DMS153 treated with DMSO at 0.1 percent for 48 hours (cell line): ENCODE measurements around the gene COL9A3.
A peak's percentile ranks its signal among the peaks of the same experiment; 100 is the strongest.

Source experiments
- DNase-seq: peaks from one replicate; lab custom pipeline; 2025; ENCODE audit not compliant: unreplicated experiment; lab: John Stamatoyannopoulos, UW

Gene COL9A3

DNA sequence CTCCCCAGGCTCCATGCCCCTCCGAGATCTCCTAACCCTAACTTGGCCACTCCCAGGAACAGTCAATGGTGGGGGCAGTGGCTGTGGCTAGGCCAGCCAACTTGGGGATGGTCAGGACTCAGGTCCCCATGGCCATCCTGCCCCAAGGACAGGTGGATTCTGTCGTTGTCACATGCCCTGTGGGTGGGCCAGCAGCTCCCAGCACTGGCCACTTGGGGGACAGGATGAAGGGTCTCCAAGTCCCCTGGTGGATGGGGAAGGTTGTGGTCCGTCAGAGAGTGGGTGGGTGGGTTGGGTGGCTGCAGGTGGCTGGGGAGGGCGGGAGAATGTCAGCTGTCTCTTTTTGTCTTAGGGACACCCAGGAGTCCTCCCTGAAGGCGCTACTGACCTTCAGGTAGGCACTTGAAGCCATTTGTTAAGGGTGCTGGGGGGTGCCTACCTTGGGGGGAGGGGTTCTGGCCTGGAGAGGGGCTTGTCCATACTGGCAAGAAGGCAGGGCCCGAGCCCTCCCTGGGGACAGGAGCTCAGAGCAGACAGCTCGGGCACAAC, 5.5 kb downstream of the COL9A3 start:
- DNase-seq = no peak

DNA sequence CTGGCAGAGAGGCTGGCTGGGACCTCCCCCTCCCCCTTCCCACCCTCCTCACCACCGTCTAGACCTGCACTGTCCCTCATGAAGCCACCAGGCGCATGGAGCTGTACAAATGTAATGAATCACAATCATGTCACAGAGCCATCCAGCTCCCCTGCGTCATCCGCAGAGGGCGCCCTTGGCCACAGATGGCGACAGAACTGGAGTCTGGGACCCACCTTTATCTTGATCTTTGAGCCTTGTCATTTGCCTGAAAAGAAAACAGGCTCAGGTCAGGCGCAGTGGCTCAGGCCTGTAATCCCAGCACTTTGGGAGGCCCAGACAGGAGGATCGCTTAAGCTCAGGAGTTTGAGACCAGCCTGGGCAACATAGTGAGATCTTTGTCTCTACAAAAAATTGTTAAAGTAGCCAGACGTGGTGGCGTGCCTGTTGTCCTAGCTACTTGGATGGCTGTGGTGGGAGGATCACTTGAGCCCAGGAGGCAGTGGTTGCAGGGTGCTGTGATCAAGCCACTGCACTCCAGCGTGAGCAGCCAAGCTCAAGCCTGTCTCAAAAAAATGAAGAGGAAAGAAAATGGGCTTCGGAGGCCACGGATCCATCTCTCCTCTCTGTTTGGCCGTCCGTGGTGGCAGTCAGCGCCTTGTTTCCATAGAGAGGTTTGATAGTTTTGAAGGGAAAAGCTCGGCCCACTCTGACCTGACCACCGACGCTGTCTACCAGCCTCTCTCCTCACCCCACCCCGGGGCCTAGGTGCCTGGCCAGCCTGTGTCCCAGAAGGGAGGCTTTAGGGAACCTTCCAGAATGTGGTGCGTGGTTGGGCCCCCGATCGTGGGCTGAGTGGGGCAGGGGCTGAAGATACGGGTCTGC, 6.2 kb downstream of the COL9A3 start:
- peak; percentile 28 for DNase-seq

DNA sequence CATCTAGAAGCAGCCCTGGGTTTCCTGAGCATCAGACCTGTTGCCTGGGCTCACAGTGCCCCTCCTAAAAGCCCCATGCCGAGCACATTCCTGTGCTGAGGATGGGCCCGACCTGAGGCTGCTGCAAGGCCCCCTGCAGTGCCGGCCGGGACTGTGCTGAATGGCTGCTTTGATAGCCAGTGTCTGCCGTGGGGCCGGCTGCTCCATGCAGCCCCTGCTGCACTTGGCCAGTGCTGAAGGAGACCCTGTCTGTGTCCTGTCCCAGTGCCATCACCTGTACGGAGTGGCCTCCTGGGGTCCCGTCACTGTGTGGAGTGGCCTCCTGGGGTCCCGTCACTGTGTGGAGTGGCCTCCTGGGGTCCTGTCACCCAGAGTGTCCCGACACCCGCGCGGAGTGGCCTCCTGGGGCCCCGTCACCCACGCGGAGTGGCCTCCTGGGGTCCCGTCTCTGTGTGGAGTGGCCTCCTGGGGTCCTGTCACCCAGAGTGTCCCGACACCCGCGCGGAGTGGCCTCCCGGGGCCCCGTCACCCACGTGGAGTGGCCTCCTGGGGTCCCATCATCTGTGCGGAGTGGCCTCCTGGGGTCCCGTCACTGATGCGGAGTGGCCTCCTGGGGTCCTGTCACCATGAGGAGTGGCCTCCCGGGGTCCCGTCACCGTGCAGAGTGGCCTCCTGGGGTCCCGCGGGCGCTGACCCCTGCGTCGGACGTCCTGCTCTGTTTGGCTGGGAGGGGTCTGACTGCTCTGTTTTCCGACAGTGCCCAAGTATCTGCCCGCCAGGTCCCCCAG, 7.0 kb downstream of the COL9A3 start:
- no peak for DNase-seq

DNA sequence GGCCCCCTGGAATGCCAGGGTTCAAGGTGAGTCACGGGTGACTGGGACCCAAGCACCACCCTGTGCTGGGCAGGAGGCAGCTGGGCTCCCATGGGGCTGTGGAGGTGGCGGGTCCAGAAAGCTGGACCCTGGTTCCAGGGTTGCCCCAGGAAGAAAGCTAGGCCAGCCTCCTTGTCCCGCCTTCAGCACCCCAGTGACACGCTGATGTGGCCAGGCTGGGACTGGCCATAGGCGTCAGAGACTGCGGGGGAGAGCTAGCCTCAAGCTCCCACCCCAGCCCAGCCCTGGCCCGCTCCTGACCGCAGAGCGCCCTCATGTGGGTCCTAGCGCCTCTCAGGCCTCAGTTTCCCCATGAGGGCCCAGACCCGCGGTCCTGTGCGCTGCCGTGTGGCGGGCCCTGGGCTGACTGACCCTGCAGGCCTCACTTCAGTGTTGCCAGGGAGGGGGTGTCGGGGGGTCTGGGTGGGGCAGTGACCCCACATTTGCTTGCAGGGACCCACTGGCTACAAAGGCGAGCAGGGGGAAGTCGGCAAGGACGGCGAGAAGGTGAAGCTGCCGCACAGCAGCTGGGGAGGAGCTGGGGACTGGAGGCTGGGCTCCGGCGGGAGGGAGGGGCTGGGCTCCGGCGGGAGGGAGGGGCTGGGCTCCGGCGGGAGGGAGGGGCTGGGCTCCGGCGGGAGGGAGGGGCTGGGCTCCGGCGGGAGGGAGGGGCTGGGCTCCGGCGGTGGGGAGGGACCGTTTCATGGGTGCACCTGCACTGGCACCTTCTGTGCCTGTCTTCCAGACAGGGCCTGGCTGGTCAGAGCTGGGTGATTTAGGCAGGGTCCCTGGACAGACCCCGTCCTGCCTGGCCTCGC, 7.9 kb downstream of the COL9A3 start:
- peak; percentile 29 for DNase-seq

DNA sequence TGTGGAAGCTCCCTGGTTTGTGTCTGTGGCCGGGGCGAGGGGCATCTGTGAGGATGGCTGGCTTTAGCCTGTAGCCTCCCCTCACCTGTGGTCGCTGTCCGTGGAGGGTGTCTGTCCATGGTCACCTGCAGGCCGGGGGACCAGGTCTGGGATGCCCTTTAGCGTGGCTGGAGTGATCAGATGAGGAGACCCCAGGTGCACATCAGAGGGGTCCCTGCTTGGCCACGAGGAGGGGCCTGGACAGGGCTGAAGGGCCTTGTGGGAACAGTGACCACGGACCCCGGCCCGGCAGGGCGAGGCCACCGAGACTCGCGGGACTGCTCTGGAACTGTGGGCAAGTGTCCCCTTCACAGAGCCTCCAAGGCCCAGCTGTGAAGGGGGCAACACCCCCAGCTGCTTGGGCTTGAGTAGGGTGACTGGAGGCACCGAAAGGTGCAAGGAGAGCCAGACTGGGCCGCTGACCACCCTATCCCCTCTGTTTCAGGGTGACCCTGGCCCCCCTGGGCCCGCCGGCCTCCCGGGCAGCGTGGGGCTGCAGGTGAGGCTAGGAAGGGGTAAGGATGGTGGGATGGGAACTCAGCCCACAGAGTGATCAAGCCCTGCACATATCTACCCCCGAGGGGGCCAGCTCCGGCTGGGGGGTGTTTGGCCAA, 8.6 kb downstream of the COL9A3 start:
- DNase-seq = no peak

DNA sequence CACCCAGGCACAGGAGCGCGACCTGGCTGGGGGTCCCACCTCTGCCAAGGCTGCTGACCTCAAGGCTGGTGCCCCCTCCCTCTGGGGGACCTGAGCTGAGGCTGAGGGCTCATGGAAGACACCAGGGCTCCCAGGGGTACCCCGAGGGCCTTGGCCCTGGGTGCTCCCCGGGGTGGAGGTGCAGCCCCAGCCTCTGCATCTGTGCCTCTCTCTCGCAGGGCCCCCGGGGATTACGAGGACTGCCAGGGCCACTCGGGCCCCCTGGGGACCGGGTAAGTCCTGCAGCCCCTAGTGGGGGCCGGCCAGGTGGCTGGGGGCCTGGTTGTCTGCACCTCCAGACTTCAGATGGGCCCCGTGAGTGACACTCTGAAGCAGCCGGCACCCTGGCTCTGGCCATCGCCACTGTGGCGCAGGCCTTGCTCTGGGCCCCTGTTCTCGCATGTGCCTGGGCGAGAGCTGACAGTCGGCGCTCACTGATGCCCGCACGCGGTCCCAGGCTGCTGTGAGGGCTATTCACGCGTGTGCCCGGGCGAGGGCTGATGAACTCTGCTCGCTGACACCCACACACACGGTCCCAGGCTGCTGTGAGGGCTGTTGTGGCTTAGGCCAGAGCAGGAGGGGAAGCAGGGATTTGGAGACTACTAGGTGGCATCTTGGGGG, 9.3 kb downstream of the COL9A3 start:
- no peak for DNase-seq

DNA sequence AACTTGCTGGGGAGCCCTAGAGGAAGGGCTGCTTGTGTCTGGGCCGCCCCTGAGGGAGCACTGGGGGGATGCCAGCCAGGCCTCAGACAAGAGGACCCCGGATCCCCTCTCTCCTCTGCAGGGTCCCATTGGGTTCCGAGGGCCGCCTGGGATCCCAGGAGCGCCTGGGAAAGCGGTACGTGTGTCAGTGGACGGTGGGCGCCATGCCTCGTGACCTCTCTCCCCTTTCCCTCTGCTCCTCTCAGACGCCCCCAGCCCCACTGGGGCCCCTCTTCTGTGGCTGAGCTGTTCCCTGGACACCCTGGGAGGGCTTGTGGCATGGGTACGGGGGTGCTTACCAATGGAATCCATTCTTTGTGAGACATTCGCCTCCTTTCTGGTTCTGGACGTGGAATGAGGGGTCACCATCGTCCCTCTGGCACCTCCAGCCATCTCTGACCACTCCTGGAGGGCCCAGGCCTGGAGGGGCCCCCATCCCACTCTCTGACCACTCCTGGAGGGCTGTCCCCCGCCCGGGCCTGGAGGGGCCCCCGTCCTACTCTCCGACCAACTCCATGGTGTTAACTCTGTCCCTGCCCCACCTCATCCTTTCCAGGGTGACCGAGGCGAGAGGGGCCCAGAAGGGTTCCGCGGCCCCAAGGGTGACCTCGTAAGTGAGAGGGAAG, 9.9 kb downstream of the COL9A3 start:
- DNase-seq = no peak

DNA sequence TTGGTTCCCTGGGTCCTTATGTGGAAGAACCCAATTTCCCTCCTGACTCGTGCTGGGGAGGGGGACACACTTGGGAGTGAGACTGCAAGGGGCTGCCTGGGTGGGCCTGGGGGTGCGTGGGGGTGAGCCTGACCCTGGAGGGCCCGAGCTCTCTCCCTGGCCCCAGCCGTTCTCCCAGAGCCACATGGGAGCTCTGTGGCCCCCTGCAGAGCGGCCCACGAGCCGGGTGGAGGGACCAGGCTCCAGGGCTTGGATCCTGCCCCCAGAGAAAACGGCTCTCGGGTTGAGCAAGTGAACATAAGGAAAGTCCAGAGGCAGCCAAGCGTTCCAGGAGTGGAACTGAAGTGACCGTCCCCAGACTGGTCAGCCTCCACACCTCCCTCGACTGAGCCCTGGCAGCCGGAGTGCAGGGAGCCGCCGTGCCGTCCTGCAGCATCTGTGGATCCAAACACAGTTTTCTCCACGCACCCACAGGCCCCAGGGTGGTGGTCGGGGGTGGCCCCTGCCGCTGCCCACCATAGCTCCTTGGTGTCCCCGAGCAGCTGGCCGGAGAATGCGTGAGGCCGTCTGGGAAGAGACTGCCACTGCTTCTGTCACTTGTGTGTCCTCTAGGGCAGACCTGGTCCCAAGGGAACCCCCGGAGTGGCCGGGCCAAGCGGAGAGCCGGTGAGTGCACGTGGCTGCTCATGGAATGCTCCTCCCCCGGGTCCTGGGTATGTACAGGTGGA, 10.6 kb downstream of the COL9A3 start:
- DNase-seq = no peak

DNA sequence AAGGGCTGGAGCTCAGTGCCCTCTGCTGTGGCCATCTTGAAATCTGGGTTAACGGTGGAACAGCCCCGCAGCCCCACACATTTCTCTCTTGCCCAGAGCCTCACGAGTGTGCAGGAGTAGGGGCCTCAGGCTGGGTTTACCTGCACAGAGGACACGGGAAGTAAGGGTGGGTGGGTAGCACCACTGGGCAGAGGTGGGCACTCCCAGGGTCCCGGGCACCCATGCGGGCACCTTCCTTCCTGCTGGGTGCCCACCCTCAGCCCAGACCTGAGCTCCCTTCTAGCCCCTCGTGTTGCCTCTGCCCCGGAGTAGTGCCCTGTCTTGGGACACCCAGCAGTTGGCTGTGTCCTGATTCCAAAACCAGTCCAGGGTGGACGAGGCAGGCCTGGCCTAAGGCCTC, 11.2 kb downstream of the COL9A3 start:
- DNase-seq = no peak

DNA sequence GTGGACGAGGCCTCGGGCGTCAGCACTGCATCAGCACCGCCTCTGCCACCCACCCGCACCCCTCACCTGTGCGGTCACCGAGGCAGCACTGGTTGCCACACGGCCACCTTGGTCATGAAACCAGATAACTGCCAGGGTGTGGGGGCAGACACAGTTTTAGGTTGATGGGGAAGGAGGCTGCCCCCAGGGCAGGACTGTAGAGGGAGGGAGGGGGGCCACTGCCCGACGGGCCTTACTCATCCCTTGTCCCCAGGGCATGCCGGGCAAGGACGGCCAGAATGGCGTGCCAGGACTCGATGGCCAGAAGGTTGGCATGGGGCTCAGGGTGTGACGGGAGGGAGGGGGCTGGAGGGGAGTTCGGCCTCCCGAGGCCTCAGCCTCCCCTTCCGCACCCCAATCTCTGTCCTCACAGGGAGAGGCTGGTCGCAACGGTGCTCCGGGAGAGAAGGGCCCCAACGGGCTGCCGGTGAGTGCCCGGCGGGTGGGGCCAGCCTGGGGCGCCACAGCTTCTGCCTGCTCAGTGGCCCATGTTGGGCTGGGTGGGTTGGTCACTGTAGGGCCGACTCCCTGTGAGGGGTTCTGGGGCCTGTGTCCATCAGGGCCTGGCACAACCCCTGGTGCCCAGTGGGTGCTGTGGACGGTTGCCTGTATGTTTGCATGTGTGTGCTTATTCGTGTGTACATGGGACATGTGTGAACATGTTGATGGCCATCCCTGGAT, 11.8 kb downstream of the COL9A3 start:
- DNase-seq = no peak

DNA sequence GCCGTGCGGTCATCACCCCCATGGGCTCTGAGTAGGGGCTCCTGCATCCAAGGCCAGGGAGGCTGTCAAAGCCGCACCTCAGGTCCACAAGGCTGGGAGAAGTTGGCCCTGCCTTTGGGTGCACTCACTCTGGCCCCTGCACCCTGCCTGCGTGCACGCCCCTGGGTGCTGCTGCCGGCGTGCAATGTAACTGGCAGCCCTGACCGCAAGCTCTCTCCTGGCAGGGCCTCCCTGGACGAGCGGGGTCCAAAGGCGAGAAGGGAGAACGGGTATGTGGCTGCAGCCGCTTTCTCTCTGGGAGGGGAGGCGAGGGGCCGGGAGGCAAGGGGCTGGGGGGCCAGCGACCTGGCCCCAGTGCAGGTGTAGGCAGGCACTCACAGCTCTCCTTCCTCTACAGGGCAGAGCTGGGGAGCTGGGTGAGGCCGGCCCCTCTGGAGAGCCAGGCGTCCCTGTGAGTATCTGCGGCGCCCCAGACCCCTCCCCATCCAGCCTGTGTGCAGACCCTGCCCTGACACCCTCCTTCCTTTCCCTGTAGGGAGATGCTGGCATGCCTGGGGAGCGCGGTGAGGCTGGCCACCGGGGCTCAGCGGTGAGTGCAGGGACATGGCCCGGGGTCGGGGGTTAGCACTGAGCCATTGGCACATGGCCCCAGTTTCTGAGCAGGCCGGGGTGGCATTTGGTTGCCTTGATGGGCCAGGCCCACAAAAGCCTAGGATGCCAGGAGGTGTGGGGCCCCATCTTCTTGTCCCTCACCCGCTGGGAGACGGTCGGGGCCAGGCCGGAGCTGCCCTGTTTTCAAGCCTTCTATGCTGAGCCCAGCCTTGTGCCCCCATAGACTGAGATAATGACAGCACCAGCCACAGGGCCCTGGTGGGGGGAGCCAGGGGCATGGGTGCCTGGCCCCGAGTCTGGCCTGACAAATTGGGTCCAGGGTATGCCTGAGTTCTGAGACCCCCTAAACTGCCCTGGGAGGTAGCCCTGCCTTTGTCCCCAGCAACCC, 12.7 kb downstream of the COL9A3 start:
- DNase-seq = no peak

DNA sequence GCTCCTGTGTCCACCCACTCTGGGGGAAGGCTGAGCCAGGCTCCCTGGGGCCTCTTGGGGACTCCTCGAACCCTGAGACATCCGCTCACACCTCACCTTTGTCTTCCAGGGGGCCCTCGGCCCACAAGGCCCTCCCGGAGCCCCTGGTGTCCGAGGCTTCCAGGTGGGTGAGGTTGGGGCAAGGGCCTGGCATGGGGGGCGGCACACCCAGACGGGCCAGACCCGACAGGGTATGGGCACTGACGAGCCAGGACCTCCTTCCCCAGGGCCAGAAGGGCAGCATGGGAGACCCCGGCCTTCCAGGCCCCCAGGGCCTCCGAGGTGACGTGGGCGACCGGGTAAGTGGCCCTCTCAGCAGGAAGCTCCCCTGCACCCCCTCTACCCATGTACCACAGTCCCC, 13.4 kb downstream of the COL9A3 start:
- DNase-seq = no peak

DNA sequence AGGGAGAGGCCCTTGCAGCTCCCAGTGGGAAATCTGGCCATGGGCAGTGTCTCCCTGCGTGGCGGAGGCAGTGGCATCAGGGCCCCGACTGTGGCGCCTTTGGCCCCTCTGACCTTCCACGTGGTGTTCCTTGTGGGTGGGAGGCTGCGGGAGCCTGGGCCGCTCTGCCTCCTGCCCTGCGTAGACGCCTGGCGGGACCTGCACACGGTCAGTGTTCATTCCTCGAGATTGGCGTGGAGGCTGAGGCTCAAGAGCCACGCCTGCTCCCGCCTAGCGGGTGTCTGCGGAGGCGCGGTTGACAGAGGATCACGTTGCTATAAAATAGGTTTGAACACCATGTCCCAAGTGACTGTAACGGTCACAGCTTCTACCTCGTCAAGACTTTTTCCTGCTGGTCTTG, 14.0 kb downstream of the COL9A3 start:
- no peak for DNase-seq

DNA sequence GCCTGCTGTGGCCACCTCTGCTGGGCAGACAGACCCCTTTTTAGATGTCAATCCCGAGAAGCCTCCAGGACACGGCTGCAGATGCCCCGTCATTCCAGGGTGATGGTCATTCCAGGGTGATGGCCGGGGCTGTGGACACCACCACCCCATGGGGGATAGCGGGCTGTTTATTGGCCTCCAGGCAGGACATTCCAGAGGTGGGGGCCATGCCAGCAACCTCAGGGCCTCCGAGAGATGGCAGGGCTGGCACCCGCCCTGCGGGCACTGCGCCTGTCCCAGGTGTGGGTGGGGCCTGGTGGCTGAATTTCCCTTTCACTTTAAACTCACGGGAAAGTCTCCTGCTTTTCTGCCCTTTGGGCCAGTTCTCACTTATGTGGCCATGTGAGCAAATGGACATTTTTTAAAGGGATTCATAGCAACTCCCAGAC, 14.5 kb downstream of the COL9A3 start:
- no peak for DNase-seq

DNA sequence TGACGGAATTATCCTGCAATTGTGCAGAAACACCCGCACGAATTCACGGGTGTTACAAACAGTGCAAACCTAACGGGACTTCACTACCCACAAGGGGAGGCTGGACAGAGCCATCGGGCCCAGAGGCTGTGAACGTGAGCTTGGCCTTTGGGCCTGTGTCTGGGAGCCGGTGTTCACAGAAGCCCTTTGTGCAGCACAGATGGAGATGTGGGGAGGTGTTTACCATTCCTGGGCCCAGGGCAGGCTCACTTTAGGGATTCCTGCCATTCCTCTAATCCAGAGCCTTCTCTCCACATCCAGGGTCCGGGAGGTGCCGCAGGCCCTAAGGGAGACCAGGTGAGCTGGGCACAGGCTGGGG, 15.0 kb downstream of the COL9A3 start:
- no peak for DNase-seq

DNA sequence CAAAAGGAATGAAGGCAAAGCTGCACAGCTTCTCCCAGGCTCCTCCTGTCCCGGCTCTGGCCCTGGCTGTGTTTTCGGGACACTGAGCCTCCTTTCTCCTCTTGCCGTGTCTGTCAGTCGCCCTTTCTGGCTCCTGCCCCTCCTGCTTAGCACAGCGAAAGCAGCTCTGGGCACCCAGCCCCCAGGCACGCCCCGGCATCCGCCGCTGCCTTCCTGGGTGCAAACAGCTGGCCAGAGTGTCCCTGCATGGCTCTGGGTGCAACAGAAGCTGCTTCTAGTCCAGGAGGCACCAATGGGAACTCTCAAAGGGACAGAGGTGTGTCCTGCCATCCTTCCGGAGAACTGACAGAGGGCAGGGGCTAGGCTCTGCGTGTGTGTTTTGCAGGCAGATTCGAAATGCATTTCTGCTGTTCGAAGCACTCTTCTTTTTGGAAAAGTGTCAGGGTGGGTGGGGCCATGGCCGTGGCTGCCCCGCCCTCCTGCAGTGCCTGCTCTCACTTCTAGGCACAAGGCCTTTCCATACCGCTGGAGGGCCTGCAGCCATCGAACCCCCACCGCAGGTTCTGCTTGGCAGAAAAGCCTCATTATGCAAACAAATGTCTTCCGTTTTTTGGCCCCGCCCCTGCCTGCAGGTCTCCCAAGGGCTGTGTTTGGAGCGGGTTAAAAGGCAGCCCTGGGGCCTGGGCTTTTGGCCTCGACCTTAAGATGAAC, 15.5 kb downstream of the COL9A3 start:
- DNase-seq = peak; percentile 33
